HepG2 (cell line): ENCODE data around the gene MVK.

Experiments
- FOXM1 ChIP-seq: sonication (generic); formaldehyde crosslinking; IDR thresholded peaks from 2 replicates; pipeline ENCODE4 v1.5.0; 2020; ENCODE audit warnings: missing genetic modification reagents
- FOXP1 ChIP-seq, 2 experiments: fragments of 450-650 bp in 1 of 2; IDR thresholded peaks; 2 replicates each; pipeline ENCODE4 v1.6.1; 2017 to 2018; ENCODE audit warnings: antibody characterized with exemption in 1 of 2
- POLR2AphosphoS5 ChIP-seq: IDR thresholded peaks from 2 replicates; pipeline ENCODE4 v1.6.1; 2012; ENCODE audit warnings: low read depth, low read length

DNA sequence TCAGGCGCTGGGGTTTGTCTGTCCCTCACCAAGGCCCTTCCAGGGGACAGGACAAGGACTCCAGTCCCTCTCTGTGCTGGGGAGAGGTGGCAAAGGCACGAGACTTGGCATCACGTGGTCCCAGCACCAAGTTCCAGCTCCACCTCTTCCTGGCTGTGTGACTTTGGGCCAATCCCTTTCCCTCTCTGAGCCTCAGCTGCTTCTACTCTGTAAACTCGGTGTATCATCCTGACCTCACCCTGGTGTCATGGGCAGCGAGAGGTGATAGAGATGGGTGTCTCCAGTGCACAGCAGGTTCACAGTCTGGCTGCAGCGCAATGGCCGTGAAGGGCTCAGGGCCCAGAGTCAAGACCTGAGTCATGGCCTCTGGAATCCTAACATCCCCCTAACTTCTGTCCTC lies 54.0 kb downstream of the MVK start:
- TF ChIP-seq FOXP1 (IDR thresholded peaks at IDR 0.05) (no peak), FOXP1 (CRISPR knock-in tag; IDR thresholded peaks at IDR 0.05) (no peak), FOXM1 (CRISPR knock-in tag) (no peak), POLR2AphosphoS5 (no peak)
